CD14-positive monocyte (primary cell): ENCODE data around the gene TGFB1I1. TPM values are rescaled to one million over a fixed set of nuclear protein-coding genes. Genes with fewer than 3 reads are reported as not detected.

Experiments used
- DNase-seq, 3 donors: peaks; one replicate each; pipeline ENCODE4 v3.0.0-alpha.2; 2011 to 2022
- H2AFZ ChIP-seq: 2 replicates; pipeline ENCODE4 v1.6.0; 2012; ENCODE audit warnings: mild to moderate bottlenecking, low read depth, low read length, inconsistent platforms; ENCODE audit not compliant: insufficient read depth, poor library complexity, severe bottlenecking
- H3K27ac ChIP-seq, 2 donors: 1 replicate in 1 of 2; 2 replicates in 1 of 2; pipeline ENCODE4 v1.5.1; 2012 to 2013; ENCODE audit warnings: low read length in 2 of 2, control low read depth in 1 of 2, inconsistent platforms in 1 of 2, low read depth in 1 of 2, mild to moderate bottlenecking in 1 of 2
- H3K27me3 ChIP-seq, 2 donors: one replicate each; pipeline versions ENCODE4 v1.6.0 to v1.6.1; 2011 to 2013; ENCODE audit warnings: low read length in 2 of 2; ENCODE audit not compliant: control insufficient read depth in 2 of 2, insufficient read depth in 2 of 2
- H3K36me3 ChIP-seq, 2 donors: replicated peaks in 1 of 2; 1 replicate in 1 of 2; 2 replicates in 1 of 2; pipeline versions ENCODE4 v1.5.1 to v1.6.1; 2012 to 2013; ENCODE audit warnings: low read length in 2 of 2, control low read depth in 1 of 2, inconsistent platforms in 1 of 2, mild to moderate bottlenecking in 1 of 2; ENCODE audit not compliant: insufficient read depth in 2 of 2, control insufficient read depth in 1 of 2
- H3K4me1 ChIP-seq, 2 donors: 1 replicate in 1 of 2; 2 replicates in 1 of 2; pipeline versions ENCODE4 v1.5.1 to v1.6.1; 2012 to 2013; ENCODE audit warnings: low read length in 2 of 2, control low read depth in 1 of 2, inconsistent platforms in 1 of 2, mild to moderate bottlenecking in 1 of 2, moderate library complexity in 1 of 2; ENCODE audit not compliant: insufficient read depth in 2 of 2, control insufficient read depth in 1 of 2
- H3K4me2 ChIP-seq: replicated peaks from 2 replicates; pipeline ENCODE3; 2012; ENCODE audit warnings: low read length, moderate library complexity, mild to moderate bottlenecking; ENCODE audit not compliant: poor library complexity, severe bottlenecking; ENCODE audit errors: extremely low read depth
- H3K4me3 ChIP-seq, 3 experiments: fragments of 200-600 bp in 1 of 3; sonication (generic) in 1 of 3; replicated peaks in 1 of 3; 1 replicate in 2 of 3; 2 replicates in 1 of 3; pipeline ENCODE4 v1.5.1; 2011 to 2013; ENCODE audit warnings: low read length in 3 of 3, mild to moderate bottlenecking in 3 of 3, control low read depth in 2 of 3, low read depth in 2 of 3, inconsistent platforms in 1 of 3, moderate library complexity in 1 of 3
- H3K79me2 ChIP-seq: 2 replicates; pipeline ENCODE4 v1.6.0; 2012; ENCODE audit warnings: mild to moderate bottlenecking, control low read depth, inconsistent platforms, low read length, moderate library complexity; ENCODE audit not compliant: insufficient read depth
- H3K9ac ChIP-seq: 2 replicates; pipeline ENCODE4 v1.6.0; 2017; ENCODE audit warnings: low read length, mild to moderate bottlenecking; ENCODE audit not compliant: insufficient read depth, poor library complexity, severe bottlenecking
- H3K9me3 ChIP-seq, 2 donors: replicated peaks in 1 of 2; 1 replicate in 1 of 2; 2 replicates in 1 of 2; pipeline versions ENCODE4 v1.5.1 to v1.6.1; 2012 to 2013; ENCODE audit warnings: low read length in 2 of 2, control low read depth in 1 of 2; ENCODE audit not compliant: control insufficient read depth in 1 of 2, insufficient read depth in 1 of 2
- H4K20me1 ChIP-seq: 2 replicates; pipeline ENCODE4 v1.6.0; 2012; ENCODE audit warnings: mild to moderate bottlenecking, low read length, control low read depth, moderate library complexity; ENCODE audit not compliant: insufficient read depth
- H3K27ac Mint-ChIP-seq, 7 donors: one replicate each; pipeline ENCODE4 v1.8.0; 2020; ENCODE audit warnings: mild to moderate bottlenecking in 7 of 7, mixed read lengths in 7 of 7, moderate library complexity in 6 of 7, inconsistent platforms in 2 of 7
- H3K27me3 Mint-ChIP-seq, 3 donors: one replicate each; pipeline ENCODE4 v1.8.0; 2021 to 2022; ENCODE audit warnings: low read depth in 3 of 3, mild to moderate bottlenecking in 3 of 3, mixed read lengths in 3 of 3, moderate library complexity in 3 of 3, inconsistent platforms in 1 of 3
- H3K36me3 Mint-ChIP-seq, 2 donors: one replicate each; pipeline ENCODE4 v1.8.0; 2020; ENCODE audit warnings: mixed read lengths in 2 of 2, inconsistent platforms in 1 of 2, mild to moderate bottlenecking in 1 of 2
- H3K4me1 Mint-ChIP-seq: one replicate; pipeline ENCODE4 v1.8.0; 2020; ENCODE audit warnings: mild to moderate bottlenecking, mixed read lengths
- H3K4me3 Mint-ChIP-seq, 2 donors: one replicate each; pipeline ENCODE4 v1.8.0; 2020; ENCODE audit warnings: mild to moderate bottlenecking in 2 of 2, mixed read lengths in 2 of 2, moderate library complexity in 1 of 2
- H3K9me3 Mint-ChIP-seq, 7 donors: one replicate each; pipeline ENCODE4 v1.8.0; 2020 to 2022; ENCODE audit warnings: mixed read lengths in 7 of 7, mild to moderate bottlenecking in 6 of 7, moderate library complexity in 6 of 7, inconsistent platforms in 2 of 7
- CTCF ChIP-seq: fragments of 200-600 bp; IDR thresholded peaks from one replicate; pipeline ENCODE4 v1.8.0; 2022; ENCODE audit warnings: antibody characterized with exemption, mild to moderate bottlenecking
- WGBS: methylation state at CpG from one replicate; pipeline ENCODE4 v1.1.5; 2013; ENCODE audit warnings: missing lambda C conversion rate; ENCODE audit not compliant: insufficient coverage; 5-methylcytosine and 5-hydroxymethylcytosine counted together
- intact Hi-C, 2 donors: fragments of 100-400 bp; cut with micrococcal nuclease; formaldehyde crosslinking; loops; one replicate each; pipeline versions ENCODE4 v1.15.0 to v1.15.1; 2023
- polyA plus RNA-seq, 3 donors: library from polyadenylated mRNA; depleted of rRNA in 1 of 3; unstranded in 2 of 3; stranded (reverse) in 1 of 3; fragments of 300-500 nt in 2 of 3; fragments of >200 nt in 1 of 3; fragmentation: Illumina TruSeq in 2 of 3; gene quantifications; 1 replicate in 2 of 3; 2 replicates in 1 of 3; pipeline ENCODE4 v1.2.3, GENCODE V29; 2012 to 2021

TGFB1I1 gene
- polyA plus RNA-seq, 3 donors: 0.11 to 0.16 TPM; not detected in 1

- Histone ChIP-seq H3K79me2 (no peaks in the 10 kb centered on the region), H3K4me1 (peaks cover 0 to under 1% of the 10 kb centered on the region in 2 donors), H2AFZ (no peak overlapping the region), H3K9me3 (no peaks in the 10 kb centered on the region), H3K9ac (no peak overlapping the region), H3K27ac (no peak overlapping the region), H3K4me3 (no peak overlapping the region), H3K27me3 (no peaks in the 10 kb centered on the region), H3K36me3 (peaks cover 40 to 58% of the 10 kb centered on the region in 2 donors), H4K20me1 (no peaks in the 10 kb centered on the region), H3K4me2 (no peak overlapping the region)
- no peak overlapping the region for H3K4me3 Mint-ChIP-seq
- H3K9me3 Mint-ChIP-seq: no peaks in the 10 kb centered on the region
- peak overlapping the region in 1 of 7 donors; percentile 58 for H3K27ac Mint-ChIP-seq
- peaks cover 46 to 56% of the 10 kb centered on the region in 2 donors for H3K36me3 Mint-ChIP-seq
- WGBS: 98% methylated on average over 7 of the region's 8 CpGs
- H3K4me1 Mint-ChIP-seq: peaks cover 8% of the 10 kb centered on the region
- intact Hi-C loops: no loop called here
- no peaks in the 10 kb centered on the region for H3K27me3 Mint-ChIP-seq
- no peak for TF ChIP-seq CTCF
- no peak for DNase-seq
These were observed 28.0 kb downstream of the TGFB1I1 start for GRCh38 chr16:31499928-31500327.

- Histone ChIP-seq H3K9ac (no peak overlapping the region), H2AFZ (no peak overlapping the region), H3K4me3 (no peak overlapping the region), H3K79me2 (no peaks in the 10 kb centered on the region), H3K36me3 (peaks cover 34 to 43% of the 10 kb centered on the region in 2 donors), H3K27me3 (no peaks in the 10 kb centered on the region), H3K4me1 (peaks cover 11 to 12% of the 10 kb centered on the region in 2 donors), H3K4me2 (no peak overlapping the region), H3K27ac (no peak overlapping the region), H4K20me1 (no peaks in the 10 kb centered on the region), H3K9me3 (no peaks in the 10 kb centered on the region)
- Mint-ChIP-seq H3K27ac (no peak overlapping the region), H3K9me3 (no peaks in the 10 kb centered on the region), H3K4me1 (peaks cover 23% of the 10 kb centered on the region), H3K36me3 (peaks cover 39 to 49% of the 10 kb centered on the region in 2 donors), H3K4me3 (no peak overlapping the region), H3K27me3 (no peaks in the 10 kb centered on the region)
- no peak for DNase-seq
- WGBS: 100% methylated on average over 2 of the region's 3 CpGs
- no peak for TF ChIP-seq CTCF
- intact Hi-C loops: no loop called here
These were observed 29.4 kb downstream of the TGFB1I1 start for GRCh38 chr16:31501226-31501965.
